Renal cortical epithelial cell (primary cell): ENCODE results near the gene ACTL6B. TPM values are rescaled to one million over a fixed set of nuclear protein-coding genes. Genes with fewer than 3 reads are reported as not detected.
"Not testable (repeated sequence)": the region's sequence is repeated elsewhere in the genome, so short reads cannot be mapped to it uniquely, and the experiment has no call there.

Experiments
- DNase-seq: peaks from one replicate; pipeline ENCODE4 v3.0.0-alpha.2; 2011; ENCODE audit warnings: low read depth
- total RNA-seq: library from RNA; depleted of rRNA; stranded (reverse); fragments of >200 nt; gene quantifications from 2 replicates; pipeline ENCODE4 v1.2.3, GENCODE V29; 2014

Gene ACTL6B
- total RNA-seq, 1 donor from 2014 or later = not detected

- DNase-seq = no peak
These were observed 15.4 kb upstream of the ACTL6B start for GRCh38 chr7:100671353-100672327.

GRCh38 chr7:100670074-100670473 lies 13.8 kb upstream of the ACTL6B start:
- DNase-seq = no peak

GRCh38 chr7:100669106-100669505 lies 12.9 kb upstream of the ACTL6B start:
- DNase-seq = not testable (repeated sequence)

- no peak for DNase-seq
These were observed 11.8 kb upstream of the ACTL6B start for GRCh38 chr7:100668069-100668449.

DNA sequence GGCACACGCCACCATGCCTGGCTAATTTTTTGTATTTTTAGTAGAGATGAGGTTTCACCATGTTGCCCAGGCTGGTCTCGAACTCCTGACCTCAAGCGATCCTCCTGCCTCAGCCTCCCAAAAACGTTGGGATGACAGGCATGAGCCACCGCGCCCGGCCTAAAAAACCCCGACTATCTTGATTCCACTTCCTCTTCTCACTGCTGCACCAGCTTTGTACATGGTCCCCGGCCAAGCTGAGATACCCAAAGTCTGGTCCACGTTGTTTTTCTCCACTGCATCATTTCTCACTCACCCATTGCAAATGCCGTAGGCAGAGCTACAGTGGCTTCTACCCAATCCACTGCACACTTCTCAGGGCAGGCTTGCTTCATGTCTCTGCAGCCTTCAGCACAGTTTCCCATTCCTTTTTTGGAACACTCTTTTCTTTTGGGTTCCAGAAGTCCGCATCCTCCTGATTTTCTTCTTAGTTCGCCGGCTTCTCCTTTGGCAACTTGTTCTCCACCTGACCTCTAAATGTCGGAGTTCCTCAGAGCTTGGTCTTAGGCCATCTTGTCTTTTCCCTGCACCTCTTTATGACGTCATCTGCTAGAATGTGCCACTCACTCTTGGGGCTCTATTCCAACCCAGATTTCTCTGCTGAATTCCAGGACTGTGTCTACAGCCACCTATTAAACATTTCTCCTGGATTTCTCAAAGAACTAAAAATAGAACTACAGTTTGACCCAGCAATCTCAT lies 11.3 kb upstream of the ACTL6B start:
- no peak for DNase-seq

DNA sequence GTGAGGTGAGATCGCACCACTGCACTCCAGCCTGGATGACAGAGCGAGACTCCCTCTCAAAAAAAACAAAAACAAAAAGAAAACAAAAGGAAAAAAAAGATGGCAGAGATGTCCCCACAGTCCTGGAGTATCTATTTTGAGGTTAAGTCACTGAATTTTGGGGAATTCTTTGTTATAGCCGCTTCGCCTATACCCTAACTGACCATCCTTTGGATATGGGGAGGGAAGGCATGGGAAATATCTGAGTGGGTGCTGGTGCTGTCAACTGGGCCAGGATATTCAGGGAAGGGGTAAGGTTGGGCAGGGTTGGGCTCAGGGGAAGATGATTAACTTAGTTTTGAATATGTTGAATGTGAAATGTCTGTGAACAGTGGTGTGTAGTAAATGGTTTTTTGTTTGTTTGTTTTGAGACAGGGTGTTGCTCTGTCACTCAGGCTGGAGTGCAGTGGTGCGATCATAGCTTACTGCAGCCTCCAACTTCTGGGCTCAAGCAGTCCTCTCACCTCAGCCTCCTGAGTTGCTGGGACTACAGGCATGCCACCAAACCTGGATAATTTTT lies 9.0 kb upstream of the ACTL6B start:
- no peak for DNase-seq

DNA sequence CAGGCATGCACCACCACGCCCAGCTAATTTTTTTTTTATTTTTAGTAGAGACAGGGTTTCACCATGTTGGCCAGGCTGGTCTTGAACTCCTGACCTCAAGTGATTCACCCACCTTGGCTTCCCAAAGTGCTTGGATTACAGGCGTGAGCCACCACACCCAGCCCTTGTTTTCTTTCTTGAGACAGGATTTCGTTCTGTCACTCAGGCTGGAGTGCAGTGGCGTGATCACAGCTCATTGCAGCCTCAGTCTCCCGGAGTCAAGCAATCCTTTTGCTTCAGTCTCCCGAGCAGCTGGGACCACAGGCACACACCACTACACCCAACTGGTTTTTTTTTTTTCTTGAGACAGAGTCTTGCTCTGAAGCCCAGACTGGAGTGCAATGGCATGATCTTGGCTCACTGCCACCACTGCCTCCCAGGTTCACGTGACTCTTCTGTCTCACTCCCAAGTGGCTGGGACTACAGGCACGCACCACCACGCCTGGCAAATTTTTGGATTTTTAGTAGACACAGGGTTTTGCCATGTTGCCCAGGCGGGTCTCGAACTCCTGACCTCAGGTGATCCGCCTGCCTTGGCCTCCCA lies 6.0 kb upstream of the ACTL6B start:
- peak; percentile 15 for DNase-seq

GRCh38 chr7:100654908-100655831 lies 1.1 kb downstream of the ACTL6B start:
- DNase-seq = no peak

GRCh38 chr7:100649826-100650565 lies 6.3 kb downstream of the ACTL6B start:
- no peak for DNase-seq

DNA sequence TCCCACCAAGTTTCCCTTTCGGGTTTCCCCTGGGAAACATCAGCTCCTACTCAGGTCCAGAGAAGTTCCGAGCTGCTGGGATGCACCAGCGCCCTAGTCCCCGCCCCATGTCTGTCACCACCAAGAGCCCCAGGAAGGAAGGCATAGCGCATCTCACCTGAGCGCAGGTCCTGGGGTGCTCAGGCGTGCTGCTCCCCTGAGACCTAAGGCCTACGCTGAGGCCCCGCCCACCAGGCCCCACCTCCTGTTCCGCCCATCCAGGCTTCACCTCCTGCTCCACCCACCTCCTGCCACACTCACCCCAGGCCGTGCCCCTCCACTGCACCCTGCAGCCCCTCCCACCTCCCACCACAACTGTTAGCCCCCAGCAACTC lies 13.7 kb downstream of the ACTL6B start:
- DNase-seq = no peak

- no peak for DNase-seq
These were observed 14.3 kb downstream of the ACTL6B start for GRCh38 chr7:100641860-100642533.

DNA sequence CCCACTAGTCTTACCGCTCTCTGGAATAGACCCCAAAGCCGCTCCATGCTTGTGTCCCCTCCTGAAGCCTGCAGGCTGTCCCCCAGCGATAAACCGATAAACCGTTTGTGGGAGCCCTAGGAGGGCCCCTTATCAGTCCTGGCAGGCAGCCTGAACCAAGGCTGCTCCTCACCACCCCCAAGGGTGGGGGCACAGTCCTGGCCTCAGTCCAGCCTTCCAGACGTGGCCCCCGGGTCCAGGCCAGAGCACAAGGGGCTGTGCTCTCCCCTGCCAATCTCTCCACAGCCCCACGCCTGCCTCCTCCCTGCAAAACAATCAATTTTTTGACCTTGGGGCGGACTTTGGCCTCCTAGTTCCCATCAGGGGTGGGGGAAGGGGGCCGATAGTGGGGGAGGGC lies 14.8 kb downstream of the ACTL6B start, which contains the start of gene TFR2:
Gene TFR2 (minus strand): TSS at position 90 of the 397 bp plus-strand sequence. CDS start 43 bp downstream, at position 47.
- no peak for DNase-seq

DNA sequence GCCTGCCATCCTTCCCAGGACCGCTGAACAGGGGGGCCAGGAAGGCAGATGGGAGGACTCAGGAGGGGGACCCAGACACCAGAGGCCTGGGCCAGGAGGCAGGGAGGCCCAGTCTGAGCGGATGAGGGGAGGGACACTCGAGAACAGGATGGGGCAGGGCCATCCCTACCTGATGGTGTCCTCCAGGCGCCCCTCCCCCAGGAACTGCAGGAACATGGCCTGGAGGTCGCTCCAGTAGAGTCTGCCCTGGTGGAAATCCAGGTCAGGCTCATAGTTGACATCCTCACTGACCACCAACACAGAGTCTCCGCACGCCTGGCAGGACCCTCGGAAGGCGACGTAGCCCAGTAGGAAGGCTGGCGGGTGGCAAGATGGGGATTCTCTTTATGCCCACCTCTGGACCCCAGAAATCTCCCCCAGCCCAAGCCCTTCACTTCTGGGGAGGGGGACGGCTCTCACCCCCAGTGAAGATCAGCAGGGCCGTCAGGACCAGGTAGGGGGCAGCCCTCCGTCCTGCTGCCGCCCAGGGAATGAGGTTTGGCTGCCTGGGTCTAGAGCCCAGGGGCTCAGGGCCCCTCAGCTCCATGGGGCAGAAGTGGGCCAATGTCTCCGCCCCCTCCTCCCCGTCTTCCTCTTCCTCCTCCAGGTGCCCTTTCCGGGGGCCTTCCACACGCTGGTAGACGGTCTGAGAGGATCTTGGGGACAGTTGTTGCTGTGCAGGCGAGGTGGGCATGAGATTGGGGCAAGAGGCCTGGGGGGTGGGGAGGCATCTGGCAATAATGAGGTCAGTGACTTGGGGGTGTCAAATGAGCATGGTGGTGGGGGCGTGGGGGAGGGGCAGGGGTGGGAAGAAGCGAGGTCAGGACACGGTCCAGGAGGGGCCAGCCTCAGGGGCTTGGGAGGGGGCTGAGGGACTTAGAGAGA lies 15.5 kb downstream of the ACTL6B start:
- no peak for DNase-seq

DNA sequence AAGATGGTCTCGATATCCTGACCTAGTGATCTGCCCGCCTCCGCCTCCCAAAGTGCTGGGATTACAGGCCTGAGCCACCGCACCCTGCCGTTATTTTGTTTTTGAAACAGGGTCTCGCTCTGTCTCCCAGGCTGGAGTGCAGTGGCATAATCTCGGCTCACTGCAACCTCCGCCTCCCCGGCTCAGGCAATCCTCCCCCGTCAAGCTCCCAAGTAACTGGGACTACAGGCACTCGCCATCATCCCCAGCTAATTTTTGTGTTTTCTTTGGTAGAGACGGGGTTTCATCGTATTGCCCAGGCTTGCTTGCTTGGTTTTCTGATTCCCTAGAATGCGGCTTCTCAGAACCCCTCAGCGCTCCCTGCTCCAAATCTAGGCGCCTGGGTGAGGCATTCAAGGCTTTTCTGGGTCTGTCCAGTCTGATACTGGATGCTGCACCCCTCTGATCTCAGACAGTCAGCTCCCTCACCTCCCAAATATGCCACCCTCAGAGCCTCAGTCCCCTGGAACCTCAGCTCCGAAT lies 16.2 kb downstream of the ACTL6B start:
- no peak for DNase-seq

DNA sequence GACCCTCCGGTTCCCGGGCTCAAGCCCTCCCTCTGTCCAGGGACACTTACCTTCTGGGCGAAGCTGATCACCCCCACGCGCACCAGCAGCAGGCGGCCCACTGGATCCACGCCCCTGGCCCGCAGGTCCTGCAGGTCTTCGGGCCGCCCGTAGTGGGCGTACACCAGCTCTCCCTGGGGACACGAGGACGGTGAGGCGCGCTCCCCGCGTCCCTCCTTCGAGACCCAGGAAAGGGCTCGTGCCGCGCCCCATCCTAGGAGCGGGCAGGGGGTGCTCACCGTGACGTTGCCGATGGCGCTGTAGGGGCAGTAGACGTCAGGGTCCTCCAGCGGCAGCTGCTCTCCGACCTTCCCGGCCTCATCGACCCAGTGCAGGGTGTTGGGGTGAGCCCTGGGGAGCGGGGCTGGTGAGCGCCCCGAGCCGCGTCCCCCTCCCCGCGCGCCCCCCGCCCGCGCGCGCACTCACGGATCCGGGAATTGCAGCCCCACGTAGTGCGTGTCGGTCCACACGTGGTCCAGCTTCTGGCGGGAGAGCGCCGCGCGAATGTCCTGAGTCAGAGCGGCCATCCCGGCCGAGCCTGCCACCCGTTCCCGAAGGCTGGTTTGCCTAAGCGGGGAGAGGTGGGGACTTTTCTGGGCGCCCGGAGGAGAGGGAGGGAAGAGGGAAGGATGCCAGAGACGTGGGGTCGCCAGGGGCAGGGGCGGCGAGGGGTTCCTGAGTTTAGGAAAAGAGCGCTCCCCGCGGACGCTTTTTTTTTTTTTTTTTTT lies 23.1 kb downstream of the ACTL6B start:
- no peak for DNase-seq

DNA sequence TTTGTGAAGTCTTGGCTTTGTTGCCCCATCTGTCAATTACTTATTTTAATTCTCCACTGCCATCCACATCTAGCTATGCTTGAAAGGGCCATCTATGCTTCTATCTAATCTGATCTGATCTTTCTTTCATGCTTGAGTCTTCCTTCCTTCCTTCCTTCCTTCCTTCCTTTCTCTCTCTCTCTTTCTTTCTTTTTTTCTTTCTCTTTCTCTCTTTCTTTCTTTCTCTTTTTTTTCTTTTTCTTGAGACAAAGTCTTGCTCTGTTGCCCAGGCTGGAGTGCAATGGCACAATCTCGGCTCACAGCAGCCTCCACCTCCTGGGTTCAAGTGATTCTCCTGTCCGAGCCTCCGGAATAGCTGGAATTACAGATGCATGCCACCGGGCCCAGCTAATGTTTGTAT lies 26.2 kb downstream of the ACTL6B start:
- no peak for DNase-seq

- DNase-seq = no peak
These were observed 27.0 kb downstream of the ACTL6B start for GRCh38 chr7:100629117-100629716.
